Astrocyte of the spinal cord (primary cell): ENCODE data around the gene RDH12.

Source experiments
- DNase-seq: peaks from one replicate; pipeline ENCODE4 v3.0.0; 2011; ENCODE audit warnings: low read depth, low spot score
- H3K4me3 ChIP-seq: 2 replicates; pipeline ENCODE4 v1.5.1; 2011; ENCODE audit warnings: low read depth, mild to moderate bottlenecking, low read length, moderate library complexity
- CTCF ChIP-seq: IDR thresholded peaks from 2 replicates; pipeline ENCODE4 v1.5.1; 2012; ENCODE audit warnings: low read depth, mild to moderate bottlenecking, low read length, inconsistent platforms
- in situ Hi-C: cut with HindIII; loops from 2 replicates; pipeline ENCODE4 v1.10.0; 2017; ENCODE audit warnings: low sequenced_read_pairs

RDH12 gene

DNA sequence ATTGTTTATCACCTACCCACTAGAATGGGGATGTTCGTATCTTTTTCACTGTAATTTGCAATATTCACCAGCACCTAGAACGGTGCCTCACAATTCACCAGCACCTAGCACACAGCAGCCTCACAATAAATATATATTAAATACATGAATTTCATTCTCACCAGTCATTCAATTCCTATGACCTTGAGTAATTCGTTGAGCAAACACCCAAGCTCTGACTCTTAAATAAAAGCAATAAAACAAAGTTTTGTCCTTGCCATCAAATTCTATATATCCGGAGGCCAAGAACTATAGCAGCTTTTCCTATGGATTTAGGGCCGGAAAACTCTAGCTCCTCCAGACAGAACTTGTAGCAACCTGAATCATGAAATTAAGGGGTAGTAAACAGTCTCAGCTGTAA lies 28.2 kb upstream of the RDH12 start:
- in situ Hi-C loops: no loop called here
- TF ChIP-seq CTCF: no peak
- H3K4me3 ChIP-seq: peak overlapping the region; percentile 80
- DNase-seq: no peak

- H3K4me3 ChIP-seq: peak overlapping the region; percentile 80
- TF ChIP-seq CTCF: peak; percentile 22
- DNase-seq: peak; percentile 49
- in situ Hi-C loops: no loop called here
Measured at GRCh38 chr14:67674139-67674479, 27.6 kb upstream of the RDH12 start.

DNA sequence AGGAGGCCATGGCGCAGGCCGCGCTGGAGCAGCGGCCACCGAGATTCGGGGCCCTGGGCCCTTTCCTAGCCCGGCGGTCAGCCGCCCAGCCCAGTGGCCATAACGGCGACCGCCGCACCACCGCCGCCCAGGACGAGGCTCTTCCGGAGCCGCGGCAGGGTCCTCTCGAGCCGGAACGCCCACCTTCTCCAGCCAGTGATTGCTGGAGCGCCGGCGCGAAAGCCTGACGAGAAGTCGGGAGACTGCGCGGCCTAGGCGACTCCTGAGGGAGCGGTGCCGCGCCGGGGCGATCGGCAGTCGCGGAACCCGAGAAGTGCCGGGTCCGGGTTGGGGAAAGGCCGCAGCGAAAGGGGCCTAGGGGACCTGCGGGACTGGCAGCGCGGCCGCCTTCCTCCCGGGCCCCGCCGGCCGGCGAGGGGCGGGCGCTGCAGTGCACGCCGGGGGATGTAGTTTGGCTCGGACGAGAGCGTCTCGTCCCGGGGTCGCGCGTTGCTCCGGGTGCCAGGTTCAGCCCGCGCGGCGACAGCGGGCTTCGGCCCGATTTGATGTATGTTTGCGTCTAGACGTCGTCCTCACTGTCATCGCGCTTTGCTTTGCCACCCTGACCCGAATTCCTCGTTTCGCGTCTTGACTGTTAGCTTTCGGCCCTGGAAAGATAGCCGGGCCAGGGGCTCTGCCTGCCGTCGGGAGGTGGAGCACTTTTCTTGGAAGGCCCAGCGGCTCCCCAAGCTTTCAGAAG lies 27.0 kb upstream of the RDH12 start, which contains the start of gene VTI1B:
Gene VTI1B, minus strand, starts transcription at position 153 of the 739 bp plus-strand sequence. Its CDS starts 143 bp downstream, at position 10.
- peak; percentile 80 for DNase-seq
- peak within 1 kb of the TSS; percentile 80 for H3K4me3 ChIP-seq
- in situ Hi-C loops: no loop called here
- TF ChIP-seq CTCF: peak; percentile 37

GRCh38 chr14:67675219-67675582 lies 26.5 kb upstream of the RDH12 start:
- TF ChIP-seq CTCF: no peak
- in situ Hi-C loops: no loop called here
- peak overlapping the region; percentile 80 for H3K4me3 ChIP-seq
- DNase-seq: no peak

- in situ Hi-C loops: no loop called here
- DNase-seq: no peak
- H3K4me3 ChIP-seq: no peak overlapping the region
Measured at GRCh38 chr14:67679006-67679405, 22.7 kb upstream of the RDH12 start.

DNA sequence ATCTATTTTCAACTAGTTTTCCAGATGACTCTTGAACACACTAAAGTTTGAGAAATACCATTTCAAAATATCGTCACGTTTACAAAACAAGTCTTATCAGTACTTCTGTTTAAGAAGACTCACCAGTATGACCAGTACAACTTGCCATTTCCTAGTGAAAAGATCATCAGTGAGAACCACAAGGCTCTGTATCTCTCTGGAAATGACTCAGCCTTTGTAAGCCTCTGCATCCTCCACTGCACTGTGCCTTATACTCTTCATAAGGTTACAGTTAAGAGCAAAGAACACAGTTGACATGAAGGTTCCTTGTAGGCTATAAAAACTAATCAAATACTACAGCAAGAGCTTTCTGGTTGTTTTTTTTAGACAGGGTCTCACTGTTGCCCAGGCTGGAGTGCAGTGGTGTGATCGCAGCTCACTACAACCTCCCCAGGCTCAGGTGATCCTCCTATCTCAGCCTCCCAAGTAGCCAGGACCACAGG lies 21.5 kb upstream of the RDH12 start:
- in situ Hi-C loops: no loop called here
- no peak overlapping the region for H3K4me3 ChIP-seq
- peak; percentile 72 for DNase-seq
- no peak for TF ChIP-seq CTCF

More at GRCh38 chr14:67679006-67679405, 22.7 kb upstream of the RDH12 start:
- TF ChIP-seq CTCF: no peak
